Fibroblast of mammary gland (primary cell): ENCODE measurements around the gene OPA3.

ENCODE experiments used
- DNase-seq: peaks from one replicate; pipeline ENCODE4 v3.0.0-alpha.2; 2010; ENCODE audit warnings: low read depth
- H3K4me3 ChIP-seq: 2 replicates; pipeline ENCODE4 v1.5.1; 2011; ENCODE audit warnings: low read depth, mild to moderate bottlenecking, low read length, moderate library complexity; ENCODE audit not compliant: control insufficient read depth
- CTCF ChIP-seq: conservative IDR thresholded peaks from 2 replicates; pipeline ENCODE4 v1.5.1; 2011; ENCODE audit warnings: low read depth, low read length, inconsistent platforms; ENCODE audit not compliant: control insufficient read depth, insufficient read depth

The OPA3 gene

GRCh38 chr19:45523642-45524256 lies 60.9 kb downstream of the OPA3 start:
- TF ChIP-seq CTCF, result peak; percentile 86
- H3K4me3 ChIP-seq, result no peak overlapping the region
- DNase-seq, result peak; percentile 84

DNA sequence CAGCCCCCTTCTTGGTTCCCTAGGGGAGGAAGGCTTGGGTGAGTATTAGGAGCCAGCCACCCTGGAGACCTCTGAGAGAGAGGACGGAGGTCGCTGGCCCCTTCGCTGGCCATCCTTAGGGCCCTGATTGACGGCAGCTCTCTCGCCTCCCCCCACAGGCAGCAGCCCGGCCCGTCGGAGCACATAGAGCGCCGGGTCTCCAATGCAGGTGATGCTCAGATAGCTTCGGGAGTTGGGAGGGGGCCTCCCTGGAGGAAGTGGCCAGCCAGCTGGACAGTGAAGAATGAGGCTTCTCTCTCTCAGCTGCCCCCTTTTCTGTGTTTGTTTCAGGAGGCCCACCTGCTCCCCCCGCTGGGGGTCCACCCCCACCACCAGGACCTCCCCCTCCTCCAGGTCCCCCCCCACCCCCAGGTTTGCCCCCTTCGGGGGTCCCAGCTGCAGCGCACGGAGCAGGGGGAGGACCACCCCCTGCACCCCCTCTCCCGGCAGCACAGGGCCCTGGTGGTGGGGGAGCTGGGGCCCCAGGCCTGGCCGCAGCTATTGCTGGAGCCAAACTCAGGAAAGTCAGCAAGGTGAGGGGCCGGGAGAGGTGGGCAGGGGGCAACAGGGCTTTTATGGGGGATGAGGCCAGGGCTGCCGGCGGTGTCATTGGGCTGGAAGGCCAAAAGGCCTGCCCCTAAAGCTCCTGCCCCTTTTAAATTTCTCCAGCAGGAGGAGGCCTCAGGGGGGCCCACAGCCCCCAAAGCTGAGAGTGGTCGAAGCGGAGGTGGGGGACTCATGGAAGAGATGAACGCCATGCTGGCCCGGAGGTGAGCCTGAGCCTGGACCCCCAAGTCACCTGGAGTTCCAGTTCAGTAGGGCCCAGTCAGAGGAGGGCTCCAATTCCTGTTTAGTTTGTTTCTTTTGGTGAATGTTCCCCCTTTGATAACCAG lies 62.3 kb downstream of the OPA3 start:
- no peak for DNase-seq
- TF ChIP-seq CTCF, result no peak
- H3K4me3 ChIP-seq, result no peak overlapping the region

GRCh38 chr19:45518469-45518826 lies 66.2 kb downstream of the OPA3 start:
- DNase-seq, result no peak
- TF ChIP-seq CTCF, result no peak
- no peak overlapping the region for H3K4me3 ChIP-seq

DNA sequence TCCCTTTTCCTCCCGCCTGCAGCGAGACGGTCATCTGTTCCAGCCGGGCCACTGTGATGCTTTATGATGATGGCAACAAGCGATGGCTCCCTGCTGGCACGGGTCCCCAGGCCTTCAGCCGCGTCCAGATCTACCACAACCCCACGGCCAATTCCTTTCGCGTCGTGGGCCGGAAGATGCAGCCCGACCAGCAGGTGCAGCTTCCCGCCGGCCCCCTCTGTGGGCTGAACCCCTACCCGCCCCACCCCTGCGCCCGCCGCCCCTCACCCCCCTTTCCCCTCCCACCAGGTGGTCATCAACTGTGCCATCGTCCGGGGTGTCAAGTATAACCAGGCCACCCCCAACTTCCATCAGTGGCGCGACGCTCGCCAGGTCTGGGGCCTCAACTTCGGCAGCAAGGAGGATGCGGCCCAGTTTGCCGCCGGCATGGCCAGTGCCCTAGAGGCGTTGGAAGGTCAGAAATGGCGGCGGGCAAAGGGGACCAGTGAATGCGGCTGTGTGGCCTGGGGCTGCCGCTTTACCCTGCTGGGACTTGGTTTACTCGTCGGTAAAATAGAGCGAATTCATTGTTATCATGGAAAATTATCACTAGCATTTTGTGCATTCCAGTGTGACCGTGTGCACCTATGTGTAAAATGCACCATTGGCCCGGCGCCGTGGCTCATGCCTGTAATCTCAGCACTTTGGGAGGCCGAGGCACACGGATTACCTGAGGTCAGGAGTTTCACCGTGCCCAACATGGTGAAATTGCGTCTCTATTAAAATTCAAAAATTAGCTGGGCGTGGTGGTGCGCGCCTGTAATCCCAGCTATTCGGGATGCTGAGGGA lies 66.7 kb downstream of the OPA3 start:
- DNase-seq, result no peak
- TF ChIP-seq CTCF, result no peak
- no peak overlapping the region for H3K4me3 ChIP-seq

DNA sequence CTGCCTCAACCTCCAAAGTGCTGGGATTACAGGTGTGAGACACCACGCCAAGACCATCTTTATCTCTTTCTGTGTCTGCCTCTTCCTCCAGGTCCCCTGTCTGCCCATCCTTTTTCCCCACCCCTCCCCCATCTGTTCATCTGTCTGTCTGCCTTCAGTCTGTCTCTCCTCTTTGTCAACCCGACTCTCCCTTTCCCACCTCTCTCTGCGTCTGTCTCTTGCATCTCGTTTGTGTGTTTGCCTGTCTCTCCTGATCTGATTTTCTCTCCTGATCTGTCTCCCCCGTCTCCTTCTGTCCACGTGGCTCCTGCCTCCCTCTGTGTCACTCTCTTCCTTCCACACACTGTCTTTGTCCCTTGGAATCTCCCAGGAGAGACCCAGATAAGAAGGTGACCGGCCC lies 67.4 kb downstream of the OPA3 start:
- H3K4me3 ChIP-seq, result no peak overlapping the region
- no peak for DNase-seq
- no peak for TF ChIP-seq CTCF

GRCh38 chr19:45515807-45516401 lies 68.7 kb downstream of the OPA3 start:
- H3K4me3 ChIP-seq, result no peak overlapping the region
- no peak for TF ChIP-seq CTCF
- no peak for DNase-seq
